Naive thymus-derived CD4-positive, alpha-beta T cell (primary cell): ENCODE data around the gene SLC25A45. TPM values are rescaled to one million over a fixed set of nuclear protein-coding genes. Genes with fewer than 3 reads are reported as not detected.

Experiments
- ATAC-seq: fragments of 150-1000 bp; cut with Tn5 transposase; 2 replicates; pipeline ENCODE4 v1.10.0; 2021; ENCODE audit warnings: mild to moderate bottlenecking, moderate library complexity
- CTCF ChIA-PET: fragments of 350-600 bp; sonication (Branson Sonifier 250); formaldehyde crosslinking; loops from one replicate; lab custom pipeline; 2021; ENCODE audit warnings: antibody characterized with exemption; lab: Charles Lee
- POLR2A ChIA-PET: fragments of 350-600 bp; sonication (Branson Sonifier 250); formaldehyde crosslinking; loops from one replicate; lab custom pipeline; 2021; ENCODE audit warnings: antibody characterized with exemption, inconsistent platforms; lab: Charles Lee
- DNase-seq, 9 donors: peaks; one replicate each; pipeline versions ENCODE4 v3.0.0 to v3.0.0-alpha.2; 2020 to 2022; ENCODE audit warnings: mixed read lengths in 1 of 9
- H3K27ac ChIP-seq: one replicate; pipeline ENCODE4 v1.7.0; 2013; ENCODE audit warnings: mild to moderate bottlenecking, low read depth, low read length, moderate library complexity
- H3K27me3 ChIP-seq, 2 donors: one replicate each; pipeline ENCODE4 v1.7.0; 2013; ENCODE audit warnings: low read length in 2 of 2, mild to moderate bottlenecking in 2 of 2, moderate library complexity in 2 of 2; ENCODE audit not compliant: control insufficient read depth in 2 of 2, insufficient read depth in 2 of 2
- H3K36me3 ChIP-seq, 3 experiments: 1 replicate in 2 of 3; 2 replicates in 1 of 3; pipeline ENCODE4 v1.7.0; 2013; ENCODE audit warnings: low read length in 3 of 3, mild to moderate bottlenecking in 3 of 3, moderate library complexity in 1 of 3; ENCODE audit not compliant: insufficient read depth in 3 of 3, control insufficient read depth in 2 of 3
- H3K4me1 ChIP-seq, 2 donors: one replicate each; pipeline ENCODE4 v1.7.0; 2013; ENCODE audit warnings: low read length in 2 of 2, mild to moderate bottlenecking in 2 of 2, moderate library complexity in 1 of 2; ENCODE audit not compliant: control insufficient read depth in 2 of 2, insufficient read depth in 2 of 2
- H3K4me3 ChIP-seq: 2 replicates; pipeline ENCODE4 v1.7.0; 2013; ENCODE audit warnings: mild to moderate bottlenecking, low read length
- H3K9me3 ChIP-seq, 3 experiments: 1 replicate in 2 of 3; 2 replicates in 1 of 3; pipeline ENCODE4 v1.7.0; 2013; ENCODE audit warnings: low read length in 3 of 3; ENCODE audit not compliant: control insufficient read depth in 2 of 3
- H3K27ac Mint-ChIP-seq, 9 donors: one replicate each; pipeline ENCODE4 v1.8.0; 2020 to 2022; ENCODE audit warnings: mixed read lengths in 9 of 9, mild to moderate bottlenecking in 8 of 9, moderate library complexity in 5 of 9, inconsistent platforms in 2 of 9
- H3K27me3 Mint-ChIP-seq, 5 donors: one replicate each; pipeline ENCODE4 v1.8.0; 2021 to 2022; ENCODE audit warnings: mixed read lengths in 5 of 5, mild to moderate bottlenecking in 1 of 5
- H3K36me3 Mint-ChIP-seq, 5 donors: one replicate each; pipeline ENCODE4 v1.8.0; 2020 to 2022; ENCODE audit warnings: mixed read lengths in 5 of 5, mild to moderate bottlenecking in 3 of 5, inconsistent platforms in 1 of 5
- H3K4me1 Mint-ChIP-seq, 7 donors: one replicate each; pipeline ENCODE4 v1.8.0; 2020 to 2022; ENCODE audit warnings: mixed read lengths in 7 of 7, mild to moderate bottlenecking in 3 of 7, inconsistent platforms in 1 of 7
- H3K4me3 Mint-ChIP-seq, 10 donors: one replicate each; pipeline ENCODE4 v1.8.0; 2020 to 2022; ENCODE audit warnings: mild to moderate bottlenecking in 10 of 10, mixed read lengths in 10 of 10, moderate library complexity in 6 of 10, inconsistent platforms in 2 of 10
- H3K9me3 Mint-ChIP-seq, 11 donors: one replicate each; pipeline ENCODE4 v1.8.0; 2020 to 2022; ENCODE audit warnings: mixed read lengths in 11 of 11, mild to moderate bottlenecking in 4 of 11, inconsistent platforms in 1 of 11, moderate library complexity in 1 of 11
- intact Hi-C, 2 donors: fragments of 100-400 bp; cut with micrococcal nuclease; formaldehyde crosslinking; loops; one replicate each; pipeline ENCODE4 v1.15.1; 2023
- polyA plus RNA-seq, 2 donors: library from polyadenylated mRNA; unstranded; fragments of 300-500 nt; fragmentation: Illumina TruSeq; gene quantifications; one replicate each; pipeline ENCODE4 v1.2.3, GENCODE V29; 2021
- total RNA-seq, 6 experiments: library from RNA in 5 of 6; stranded (reverse) in 5 of 6; gene quantifications; 1 replicate in 5 of 6; 2 replicates in 1 of 6; pipeline ENCODE4 v1.2.3 and lab custom pipeline; 2021 to 2026

The SLC25A45 gene
- total and polyA plus RNA-seq, 7 experiments from 2014 or later: 12.3 to 90.6 (median 24.8) TPM

GRCh38 chr11:65353376-65353775 lies 29.1 kb downstream of the SLC25A45 start:
- no peak for DNase-seq
- Mint-ChIP-seq H3K9me3 (peaks cover 0 to 2% (median 0%) of the 10 kb centered on the region in 11 donors), H3K36me3 (peaks cover 8 to 14% (median 11%) of the 10 kb centered on the region in 5 donors), H3K4me3 (peak overlapping the region; percentile 45 to 95 (median 78)), H3K27me3 (peaks cover 0 to 13% (median 0%) of the 10 kb centered on the region in 5 donors), H3K27ac (peak overlapping the region; percentile 45 to 94 (median 82)), H3K4me1 (peaks cover 11 to 25% (median 19%) of the 10 kb centered on the region in 7 donors)
- Histone ChIP-seq H3K36me3 (peaks cover 9 to 42% (median 11%) of the 10 kb centered on the region in 3 experiments), H3K27me3 (no peaks in the 10 kb centered on the region), H3K4me3 (no peak overlapping the region), H3K4me1 (peaks cover 5 to 9% of the 10 kb centered on the region in 2 donors), H3K27ac (no peak overlapping the region), H3K9me3 (no peaks in the 10 kb centered on the region)
- no peak for ATAC-seq
- intact Hi-C loops: no loop called here
- ChIA-PET CTCF (interaction anchor here (1.4 kb wide), 1 partner anchor 38 kb away, joined by 4 read pairs; no protein-coding TSS in a partner anchor), POLR2A (interaction anchor here (0.8 to 2.6 kb wide), 4 partner anchors 16 to 252 kb away, joined by 4 to 13 read pairs (median 5); partner anchors contain the start of gene DPF2)

GRCh38 chr11:65352783-65353182 lies 29.7 kb downstream of the SLC25A45 start:
- Histone ChIP-seq H3K4me3 (no peak overlapping the region), H3K9me3 (no peaks in the 10 kb centered on the region), H3K4me1 (peaks cover 5 to 9% of the 10 kb centered on the region in 2 donors), H3K27me3 (no peaks in the 10 kb centered on the region), H3K36me3 (peaks cover 9 to 48% (median 11%) of the 10 kb centered on the region in 3 experiments), H3K27ac (peak overlapping the region; percentile 26)
- Mint-ChIP-seq H3K9me3 (peaks cover 0 to 2% (median 0%) of the 10 kb centered on the region in 11 donors), H3K4me3 (peak overlapping the region in 1 of 10 donors; percentile 45), H3K4me1 (peaks cover 9 to 25% (median 19%) of the 10 kb centered on the region in 7 donors), H3K27ac (peak overlapping the region in 7 of 9 donors; percentile 18 to 82 (median 71)), H3K27me3 (peaks cover 0 to 13% (median 0%) of the 10 kb centered on the region in 5 donors), H3K36me3 (peaks cover 8 to 20% (median 11%) of the 10 kb centered on the region in 5 donors)
- CTCF ChIA-PET: interaction anchor here (1.5 kb wide), 1 partner anchor 23 kb away, joined by 6 read pairs; no protein-coding TSS in a partner anchor
- DNase-seq: no peak
- intact Hi-C loops: no loop called here
- POLR2A ChIA-PET: interaction anchor here (0.7 to 2.6 kb wide), 4 partner anchors 18 to 252 kb away, joined by 4 to 13 read pairs (median 6); partner anchors contain the start of gene DPF2
- no peak for ATAC-seq

- intact Hi-C loops: no loop called here
- Mint-ChIP-seq H3K27me3 (peaks cover 0 to 7% (median 0%) of the 10 kb centered on the region in 5 donors), H3K36me3 (peaks cover 10 to 23% (median 14%) of the 10 kb centered on the region in 5 donors), H3K4me1 (peaks cover 9 to 25% (median 19%) of the 10 kb centered on the region in 7 donors), H3K27ac (peak overlapping the region in 3 of 9 donors; percentile 4 to 92 (median 56)), H3K4me3 (no peak overlapping the region), H3K9me3 (peaks cover 0 to 2% (median 0%) of the 10 kb centered on the region in 11 donors)
- Histone ChIP-seq H3K4me3 (no peak overlapping the region), H3K9me3 (no peaks in the 10 kb centered on the region), H3K27ac (peak overlapping the region; percentile 21), H3K36me3 (peaks cover 9 to 59% (median 13%) of the 10 kb centered on the region in 3 experiments), H3K4me1 (peaks cover 5 to 9% of the 10 kb centered on the region in 2 donors), H3K27me3 (no peaks in the 10 kb centered on the region)
- DNase-seq: no peak
- POLR2A ChIA-PET: interaction anchor here (0.7 to 2.6 kb wide), 5 partner anchors 8 to 1549 kb away, joined by 3 to 13 read pairs (median 4); partner anchors contain the start of gene DPF2
- ATAC-seq: no peak
- CTCF ChIA-PET: interaction anchor here (0.6 to 1.5 kb wide), 4 partner anchors 22 to 293 kb away, joined by 3 to 6 read pairs (median 4); partner anchors contain the start of gene NAALADL1
Observed at GRCh38 chr11:65351511-65351910, 30.9 kb downstream of the SLC25A45 start.

GRCh38 chr11:65341856-65342255 lies 40.6 kb downstream of the SLC25A45 start:
- peaks cover 14 to 43% (median 29%) of the 10 kb centered on the region in 5 donors for H3K36me3 Mint-ChIP-seq
- DNase-seq: no peak
- Histone ChIP-seq H3K27ac (no peak overlapping the region), H3K27me3 (no peaks in the 10 kb centered on the region), H3K4me3 (no peak overlapping the region), H3K4me1 (peaks cover 0 to 14% of the 10 kb centered on the region in 2 donors), H3K9me3 (no peaks in the 10 kb centered on the region), H3K36me3 (peaks cover 41 to 76% (median 46%) of the 10 kb centered on the region in 3 experiments)
- no peaks in the 10 kb centered on the region for H3K27me3 Mint-ChIP-seq
- H3K4me1 Mint-ChIP-seq: peaks cover 18 to 33% (median 25%) of the 10 kb centered on the region in 7 donors
- H3K27ac Mint-ChIP-seq: no peak overlapping the region
- no peak for ATAC-seq
- POLR2A ChIA-PET: interaction anchor here (0.6 to 1.0 kb wide), 2 partner anchors 12 to 166 kb away, joined by 4 read pairs; no protein-coding TSS in a partner anchor
- intact Hi-C loops: no loop called here
- CTCF ChIA-PET: interaction anchor here (0.6 kb wide), 1 partner anchor 8 kb away, joined by 3 read pairs; the partner anchor contains the start of gene DPF2
- no peaks in the 10 kb centered on the region for H3K9me3 Mint-ChIP-seq
- H3K4me3 Mint-ChIP-seq: no peak overlapping the region

GRCh38 chr11:65340226-65340625 lies 42.2 kb downstream of the SLC25A45 start:
- intact Hi-C loops: no loop called here
- peaks cover 1 to 19% of the 10 kb centered on the region in 2 donors for H3K4me1 ChIP-seq
- ChIA-PET POLR2A (no interaction called here), CTCF (no interaction called here)
- no peaks in the 10 kb centered on the region for H3K9me3 ChIP-seq
- Mint-ChIP-seq H3K4me1 (peaks cover 24 to 43% (median 30%) of the 10 kb centered on the region in 7 donors), H3K27ac (peak overlapping the region in 6 of 9 donors; percentile 12 to 82 (median 50)), H3K4me3 (no peak overlapping the region), H3K36me3 (peaks cover 6 to 31% (median 19%) of the 10 kb centered on the region in 5 donors), H3K9me3 (no peaks in the 10 kb centered on the region), H3K27me3 (no peaks in the 10 kb centered on the region)
- H3K27ac ChIP-seq: no peak overlapping the region
- H3K4me3 ChIP-seq: no peak overlapping the region
- peaks cover 33 to 60% (median 37%) of the 10 kb centered on the region in 3 experiments for H3K36me3 ChIP-seq
- ATAC-seq (no peak), DNase-seq (no peak)
- no peaks in the 10 kb centered on the region for H3K27me3 ChIP-seq

GRCh38 chr11:65338676-65339075 lies 43.8 kb downstream of the SLC25A45 start:
- DNase-seq (no peak), ATAC-seq (no peak)
- POLR2A ChIA-PET: interaction anchor here (0.8 to 1.3 kb wide), 2 partner anchors 12 to 13 kb away, joined by 3 to 4 read pairs; no protein-coding TSS in a partner anchor
- intact Hi-C loops: no loop called here
- H3K4me3 ChIP-seq: no peak overlapping the region
- peaks cover 11 to 29% of the 10 kb centered on the region in 2 donors for H3K4me1 ChIP-seq
- peaks cover 0 to under 1% (median 0%) of the 10 kb centered on the region in 11 donors for H3K9me3 Mint-ChIP-seq
- no peaks in the 10 kb centered on the region for H3K9me3 ChIP-seq
- H3K27ac Mint-ChIP-seq: peak overlapping the region in 8 of 9 donors; percentile 0 to 74 (median 38)
- CTCF ChIA-PET: interaction anchor here (0.9 to 1.7 kb wide), 3 partner anchors 9 to 26 kb away, joined by 4 to 7 read pairs (median 4); no protein-coding TSS in a partner anchor
- no peaks in the 10 kb centered on the region for H3K27me3 ChIP-seq
- H3K36me3 Mint-ChIP-seq: peaks cover 2 to 21% (median 19%) of the 10 kb centered on the region in 5 donors
- peaks cover 33 to 53% (median 41%) of the 10 kb centered on the region in 7 donors for H3K4me1 Mint-ChIP-seq
- peak overlapping the region in 4 of 10 donors; percentile 6 to 61 (median 40) for H3K4me3 Mint-ChIP-seq
- no peak overlapping the region for H3K27ac ChIP-seq
- no peaks in the 10 kb centered on the region for H3K27me3 Mint-ChIP-seq
- H3K36me3 ChIP-seq: peaks cover 19 to 49% (median 26%) of the 10 kb centered on the region in 3 experiments
